Retina (tissue), 1 donor: ENCODE measurements around the gene MYBL2.

Experiments used
- DNase-seq: peaks from one replicate; pipeline ENCODE4 v3.0.0-alpha.2; 2016

Gene MYBL2

GRCh38 chr20:43724383-43724782 is 57.5 kb downstream of the MYBL2 start:
- DNase-seq, result no peak

GRCh38 chr20:43725666-43726065 is 58.8 kb downstream of the MYBL2 start:
- DNase-seq, result no peak

- no peak for DNase-seq
Measured at GRCh38 chr20:43726333-43726732, 59.4 kb downstream of the MYBL2 start.

GRCh38 chr20:43726811-43727338 is 60.0 kb downstream of the MYBL2 start, which contains the start of gene GTSF1L:
Gene GTSF1L, minus strand, starts transcription at chr20:43727002. Its CDS starts 308 bp downstream, at chr20:43726694.
- DNase-seq, result no peak

- no peak for DNase-seq
Measured at GRCh38 chr20:43727980-43728590, 61.2 kb downstream of the MYBL2 start.

GRCh38 chr20:43728686-43729255 is 61.9 kb downstream of the MYBL2 start:
- no peak for DNase-seq

- DNase-seq, result no peak
Measured at GRCh38 chr20:43731469-43731868, 64.6 kb downstream of the MYBL2 start.

GRCh38 chr20:43731927-43732326 is 65.0 kb downstream of the MYBL2 start:
- no peak for DNase-seq

- DNase-seq, result no peak
Measured at GRCh38 chr20:43736588-43737158, 69.8 kb downstream of the MYBL2 start.

GRCh38 chr20:43737925-43738324 is 71.0 kb downstream of the MYBL2 start:
- DNase-seq, result no peak

- no peak for DNase-seq
Measured at GRCh38 chr20:43739148-43739749, 72.3 kb downstream of the MYBL2 start.

GRCh38 chr20:43740642-43741041 is 73.7 kb downstream of the MYBL2 start:
- no peak for DNase-seq

- no peak for DNase-seq
Measured at GRCh38 chr20:43744151-43744611, 77.3 kb downstream of the MYBL2 start.

GRCh38 chr20:43744966-43745730 is 78.2 kb downstream of the MYBL2 start:
- DNase-seq, result no peak

- no peak for DNase-seq
Measured at GRCh38 chr20:43746344-43747137, 79.6 kb downstream of the MYBL2 start.

- DNase-seq, result no peak
Measured at GRCh38 chr20:43748274-43748673, 81.4 kb downstream of the MYBL2 start.

GRCh38 chr20:43749734-43750294 is 82.9 kb downstream of the MYBL2 start:
- peak; percentile 91 for DNase-seq

GRCh38 chr20:43750774-43751166 is 83.9 kb downstream of the MYBL2 start:
- DNase-seq, result no peak

- DNase-seq, result no peak
Measured at GRCh38 chr20:43751167-43752050, 84.5 kb downstream of the MYBL2 start.

- no peak for DNase-seq
Measured at GRCh38 chr20:43752051-43752360, 85.1 kb downstream of the MYBL2 start.
